GM23248 (cell line): Measurements from ENCODE around the gene MED19. TPM values are rescaled to one million over a fixed set of nuclear protein-coding genes. Genes with fewer than 3 reads are reported as not detected.
A peak's percentile ranks its signal among the peaks of the same experiment; 100 is the strongest.

ENCODE experiments used
- DNase-seq: peaks from one replicate; pipeline ENCODE4 v3.0.0-alpha.2; 2015
- H2AFZ ChIP-seq: fragments of 200-600 bp; sonication (generic); 2 replicates; pipeline ENCODE4 v1.6.1; 2016; ENCODE audit warnings: antibody characterized with exemption
- H3F3A ChIP-seq: fragments of 200-600 bp; sonication (generic); 2 replicates; pipeline ENCODE4 v1.6.1; 2016; ENCODE audit warnings: mild to moderate bottlenecking, antibody characterized with exemption, mixed run types; ENCODE audit not compliant: insufficient read depth
- H3K27ac ChIP-seq: fragments of 200-600 bp; sonication (generic); 2 replicates; pipeline ENCODE4 v1.5.1; 2016; ENCODE audit warnings: mild to moderate bottlenecking
- H3K27me3 ChIP-seq: fragments of 200-600 bp; sonication (generic); replicated peaks from 2 replicates; pipeline ENCODE4 v1.6.1; 2016; ENCODE audit warnings: mild to moderate bottlenecking; ENCODE audit not compliant: insufficient read depth
- H3K36me3 ChIP-seq: fragments of 200-600 bp; sonication (generic); 2 replicates; pipeline ENCODE4 v1.6.1; 2016; ENCODE audit warnings: low read depth, mild to moderate bottlenecking
- H3K4me1 ChIP-seq: fragments of 200-600 bp; sonication (generic); 2 replicates; pipeline ENCODE4 v1.6.1; 2016; ENCODE audit warnings: mild to moderate bottlenecking; ENCODE audit not compliant: insufficient read depth
- H3K4me2 ChIP-seq: fragments of 200-600 bp; sonication (generic); one replicate; pipeline ENCODE4 v1.6.1; 2016; ENCODE audit warnings: mild to moderate bottlenecking; ENCODE audit not compliant: unreplicated experiment
- H3K4me3 ChIP-seq: fragments of 200-600 bp; sonication (generic); 2 replicates; pipeline ENCODE4 v1.5.1; 2016; ENCODE audit warnings: mild to moderate bottlenecking
- H3K79me2 ChIP-seq: fragments of 200-600 bp; sonication (generic); 2 replicates; pipeline ENCODE4 v1.6.1; 2016; ENCODE audit warnings: mild to moderate bottlenecking; ENCODE audit not compliant: insufficient read depth
- H3K9ac ChIP-seq: fragments of 200-600 bp; sonication (generic); 2 replicates; pipeline ENCODE4 v1.6.1; 2016; ENCODE audit warnings: mild to moderate bottlenecking
- H3K9me2 ChIP-seq: fragments of 200-600 bp; sonication (generic); 2 replicates; pipeline ENCODE4 v1.6.1; 2016; ENCODE audit warnings: mixed run types, mild to moderate bottlenecking, moderate library complexity; ENCODE audit not compliant: insufficient read depth
- H3K9me3 ChIP-seq: fragments of 200-600 bp; sonication (generic); one replicate; pipeline ENCODE4 v1.6.1; 2017; ENCODE audit warnings: low read depth
- H4K20me1 ChIP-seq: fragments of 200-600 bp; sonication (generic); 2 replicates; pipeline ENCODE4 v1.6.0; 2016; ENCODE audit not compliant: insufficient read depth
- EZH2 ChIP-seq: fragments of 200-600 bp; sonication (generic); IDR thresholded peaks from 2 replicates; pipeline ENCODE4 v1.6.1; 2018; ENCODE audit warnings: antibody characterized with exemption, mild to moderate bottlenecking; ENCODE audit not compliant: insufficient read depth, poor library complexity, severe bottlenecking
- EZH2phosphoT487 ChIP-seq: fragments of 200-600 bp; sonication (generic); IDR thresholded peaks from 2 replicates; pipeline ENCODE4 v1.6.1; 2018; ENCODE audit warnings: antibody characterized with exemption, moderate library complexity, mild to moderate bottlenecking, low read depth; ENCODE audit not compliant: insufficient read depth
- WGBS, 2 experiments: methylation state at CpG; one replicate each; pipeline ENCODE4 v1.1.6; 2015 to 2017; ENCODE audit warnings: low lambda C conversion rate in 2 of 2, low coverage in 1 of 2; ENCODE audit errors: missing lambda C conversion rate in 2 of 2; 5-methylcytosine and 5-hydroxymethylcytosine counted together
- in situ Hi-C: fragments of 300-500 bp; cut with MboI; formaldehyde crosslinking; loops from 2 replicates; pipeline ENCODE4 v1.15.0; 2020
- polyA plus RNA-seq: library from polyadenylated mRNA; unstranded; fragments of >200 nt; fragmentation: Nextera tagmentation; extraction: Ambion mirVana; gene quantifications from 2 replicates; pipeline ENCODE4 v1.2.1, GENCODE V29; 2016
- total RNA-seq: library from RNA; depleted of rRNA; stranded (reverse); fragments of >200 nt; shearing (Covaris generic); gene quantifications from 2 replicates; pipeline ENCODE4 v1.2.3, GENCODE V29; 2014

MED19 gene
- total and polyA plus RNA-seq, 2 experiments from 2014 or later, result 33.4 to 39.6 TPM

DNA sequence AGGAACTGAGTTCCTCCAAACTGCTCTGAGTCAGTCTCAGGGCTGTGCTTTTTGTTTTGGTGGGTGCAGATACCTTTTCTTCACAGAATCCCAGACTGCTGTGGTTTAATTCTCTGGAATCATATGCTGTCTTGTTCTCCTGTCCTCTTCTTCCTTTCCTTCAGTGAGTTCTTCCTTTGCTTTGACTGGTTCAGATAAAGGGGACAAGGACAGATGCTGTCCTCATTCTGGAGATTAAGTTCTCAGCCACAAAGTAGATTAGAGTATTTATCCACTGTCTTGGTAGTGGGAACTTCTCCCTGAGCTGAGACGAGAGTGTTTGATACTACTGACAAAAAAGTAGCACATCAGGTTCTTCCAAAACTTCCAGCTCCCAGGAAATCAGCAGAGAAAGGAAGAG, 30.8 kb downstream of the MED19 start:
- in situ Hi-C loops, result no loop called here
- H3K4me1 ChIP-seq, result peaks cover 18% of the 10 kb centered on the region
- DNase-seq, result no peak
- peaks cover 100% of the 10 kb centered on the region for H3K79me2 ChIP-seq
- H3K27me3 ChIP-seq, result no peaks in the 10 kb centered on the region
- peaks cover 24% of the 10 kb centered on the region for H3K36me3 ChIP-seq
- no peaks in the 10 kb centered on the region for H3K9me3 ChIP-seq
- H3K9ac ChIP-seq, result no peak overlapping the region
- TF ChIP-seq EZH2phosphoT487 (no peak), EZH2 (no peak)
- H3K4me2 ChIP-seq, result no peak overlapping the region
- H3K4me3 ChIP-seq, result no peak overlapping the region
- H2AFZ ChIP-seq, result no peak overlapping the region
- H3K27ac ChIP-seq, result no peak overlapping the region
- H3F3A ChIP-seq, result peaks cover 6% of the 10 kb centered on the region; the same call in 1 of the 2 replicates
- H4K20me1 ChIP-seq, result no peaks in the 10 kb centered on the region
- H3K9me2 ChIP-seq, result no peaks in the 10 kb centered on the region
- WGBS, 2 experiments, result 61 to 63% methylated on average over 1 of the region's 1 CpG

DNA sequence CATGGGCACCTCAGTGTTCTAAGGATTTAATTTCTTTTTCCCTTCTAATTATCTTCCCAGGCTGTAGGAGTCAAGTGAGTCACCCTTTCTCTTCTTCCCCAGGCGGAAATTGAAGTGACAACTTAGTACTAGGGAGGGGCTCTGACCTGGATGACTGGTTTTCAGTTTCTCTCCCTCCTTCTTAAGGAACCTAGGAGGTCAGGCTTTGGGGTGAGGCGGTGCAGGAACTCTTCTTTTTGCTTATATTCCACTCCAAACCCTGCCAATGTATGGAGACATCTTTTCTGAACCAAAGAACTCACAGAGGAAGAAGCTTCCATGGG, 31.5 kb downstream of the MED19 start:
- H3K27me3 ChIP-seq, result no peaks in the 10 kb centered on the region
- H3K9me2 ChIP-seq, result no peaks in the 10 kb centered on the region
- H3K36me3 ChIP-seq, result peaks cover 24% of the 10 kb centered on the region
- peak overlapping the region; percentile 34; the same call in 1 of the 2 replicates for H3K27ac ChIP-seq
- whole genome bisulfite sequencing, 2 experiments, result 50 to 55% methylated on average over 2 of the region's 2 CpGs
- no peak overlapping the region for H3K4me2 ChIP-seq
- H3K79me2 ChIP-seq, result peaks cover 100% of the 10 kb centered on the region
- H3K9ac ChIP-seq, result no peak overlapping the region; the same call in 1 of the 2 replicates
- no peak overlapping the region for H2AFZ ChIP-seq
- H4K20me1 ChIP-seq, result no peaks in the 10 kb centered on the region
- peaks cover 18% of the 10 kb centered on the region for H3K4me1 ChIP-seq
- H3K9me3 ChIP-seq, result no peaks in the 10 kb centered on the region
- no peak overlapping the region for H3K4me3 ChIP-seq
- TF ChIP-seq EZH2, result no peak
- TF ChIP-seq EZH2phosphoT487, result no peak
- peak; percentile 70 for DNase-seq
- peaks cover 6% of the 10 kb centered on the region; the same call in 1 of the 2 replicates for H3F3A ChIP-seq
- in situ Hi-C loops, result no loop called here

GRCh38 chr11:57679396-57679795, 32.6 kb downstream of the MED19 start:
- H3K9me3 ChIP-seq, result no peaks in the 10 kb centered on the region
- no peaks in the 10 kb centered on the region for H3K9me2 ChIP-seq
- TF ChIP-seq EZH2phosphoT487, result no peak
- TF ChIP-seq EZH2, result no peak
- H3K9ac ChIP-seq, result no peak overlapping the region
- DNase-seq, result no peak
- WGBS, 2 experiments, result 92 to 99% methylated on average over 4 of the region's 4 CpGs
- H3K4me1 ChIP-seq, result peaks cover 18% of the 10 kb centered on the region
- peaks cover 100% of the 10 kb centered on the region for H3K79me2 ChIP-seq
- H3K4me2 ChIP-seq, result no peak overlapping the region
- peaks cover 29% of the 10 kb centered on the region for H3K36me3 ChIP-seq
- in situ Hi-C loops, result no loop called here
- H2AFZ ChIP-seq, result no peak overlapping the region
- no peak overlapping the region for H3K27ac ChIP-seq
- no peak overlapping the region for H3K4me3 ChIP-seq
- H4K20me1 ChIP-seq, result no peaks in the 10 kb centered on the region
- H3F3A ChIP-seq, result peaks cover 6% of the 10 kb centered on the region; the same call in 1 of the 2 replicates
- no peaks in the 10 kb centered on the region for H3K27me3 ChIP-seq

- H3K4me3 ChIP-seq, result no peak overlapping the region
- DNase-seq, result no peak
- WGBS, 2 experiments, result 85 to 90% methylated on average over 3 of the region's 3 CpGs
- H2AFZ ChIP-seq, result no peak overlapping the region
- peaks cover 8% of the 10 kb centered on the region for H3K4me1 ChIP-seq
- peaks cover 100% of the 10 kb centered on the region for H3K79me2 ChIP-seq
- H3K36me3 ChIP-seq, result peaks cover 42% of the 10 kb centered on the region
- H4K20me1 ChIP-seq, result peaks cover 8% of the 10 kb centered on the region; the same call in 1 of the 2 replicates
- H3K9ac ChIP-seq, result no peak overlapping the region
- H3K4me2 ChIP-seq, result no peak overlapping the region
- H3K27ac ChIP-seq, result no peak overlapping the region
- no peaks in the 10 kb centered on the region for H3K9me2 ChIP-seq
- H3F3A ChIP-seq, result peaks cover 6% of the 10 kb centered on the region; the same call in 1 of the 2 replicates
- TF ChIP-seq EZH2 (no peak), EZH2phosphoT487 (no peak)
- in situ Hi-C loops, result no loop called here
- H3K9me3 ChIP-seq, result no peaks in the 10 kb centered on the region
- no peaks in the 10 kb centered on the region for H3K27me3 ChIP-seq
Measured at GRCh38 chr11:57675176-57675941, 36.7 kb downstream of the MED19 start.
